HEK293T (cell line): ENCODE results near the gene MACROD1.

ENCODE experiments used
- ARNT ChIP-seq: fragments of 450-650 bp; IDR thresholded peaks from 2 replicates; pipeline ENCODE4 v1.6.1; 2017; ENCODE audit warnings: mild to moderate bottlenecking
- BHLHE40 ChIP-seq: fragments of 450-650 bp; IDR thresholded peaks from 2 replicates; pipeline ENCODE4 v1.6.1; 2016; ENCODE audit warnings: mild to moderate bottlenecking, moderate library complexity, borderline replicate concordance
- CTBP1 ChIP-seq: fragments of 450-650 bp; IDR thresholded peaks from 2 replicates; pipeline ENCODE4 v1.6.1; 2016; ENCODE audit warnings: borderline replicate concordance
- ELF4 ChIP-seq: fragments of 450-650 bp; IDR thresholded peaks from 2 replicates; pipeline ENCODE4 v1.6.1; 2017; ENCODE audit warnings: antibody characterized with exemption
- FOXA1 ChIP-seq: fragments of 450-650 bp; IDR thresholded peaks from 2 replicates; pipeline ENCODE4 v1.6.1; 2016; ENCODE audit warnings: mild to moderate bottlenecking
- FOXK2 ChIP-seq: fragments of 450-650 bp; IDR thresholded peaks from 2 replicates; pipeline ENCODE4 v1.6.1; 2016; ENCODE audit warnings: mild to moderate bottlenecking
- HDGF ChIP-seq: fragments of 450-650 bp; IDR thresholded peaks from 2 replicates; pipeline ENCODE4 v1.6.1; 2017; ENCODE audit warnings: antibody characterized with exemption, borderline replicate concordance
- L3MBTL2 ChIP-seq: fragments of 450-650 bp; conservative IDR thresholded peaks from 2 replicates; pipeline ENCODE4 v1.6.1; 2016; ENCODE audit warnings: mild to moderate bottlenecking
- LEF1 ChIP-seq: fragments of 450-650 bp; IDR thresholded peaks from 2 replicates; pipeline ENCODE4 v1.6.1; 2017; ENCODE audit warnings: mild to moderate bottlenecking, borderline replicate concordance
- SP1 ChIP-seq: fragments of 450-650 bp; IDR thresholded peaks from 2 replicates; pipeline ENCODE4 v1.6.1; 2017
- TF ChIP-seq, protein P1 (sequence below): fragments of 450-650 bp; IDR thresholded peaks from 2 replicates; pipeline ENCODE4 v1.6.1; 2016

GRCh38 chr11:64173616-64174355 is 7.9 kb upstream of the MACROD1 start:
- TF ChIP-seq HDGF (no peak), CTBP1 (no peak), LEF1 (no peak), FOXK2 (no peak), ELF4 (no peak), SP1 (no peak), BHLHE40 (no peak), FOXA1 (no peak), ARNT (no peak), L3MBTL2 (no peak)
- TF ChIP-seq, protein P1, sequence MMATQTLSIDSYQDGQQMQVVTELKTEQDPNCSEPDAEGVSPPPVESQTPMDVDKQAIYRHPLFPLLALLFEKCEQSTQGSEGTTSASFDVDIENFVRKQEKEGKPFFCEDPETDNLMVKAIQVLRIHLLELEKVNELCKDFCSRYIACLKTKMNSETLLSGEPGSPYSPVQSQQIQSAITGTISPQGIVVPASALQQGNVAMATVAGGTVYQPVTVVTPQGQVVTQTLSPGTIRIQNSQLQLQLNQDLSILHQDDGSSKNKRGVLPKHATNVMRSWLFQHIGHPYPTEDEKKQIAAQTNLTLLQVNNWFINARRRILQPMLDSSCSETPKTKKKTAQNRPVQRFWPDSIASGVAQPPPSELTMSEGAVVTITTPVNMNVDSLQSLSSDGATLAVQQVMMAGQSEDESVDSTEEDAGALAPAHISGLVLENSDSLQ: no peak
